Ectodermal cell (in vitro differentiated cells): ENCODE measurements around the gene VWA8.
"Not testable (repeated sequence)": the region's sequence is repeated elsewhere in the genome, so short reads cannot be mapped to it uniquely, and the experiment has no call there.

Experiments used
- H3K27ac ChIP-seq: 2 replicates; pipeline ENCODE4 v1.7.0; 2013; ENCODE audit warnings: mild to moderate bottlenecking, low read depth, low read length; ENCODE audit not compliant: insufficient read depth, poor library complexity, severe bottlenecking
- H3K27me3 ChIP-seq: 2 replicates; pipeline ENCODE4 v1.7.0; 2013; ENCODE audit warnings: mild to moderate bottlenecking, low read length; ENCODE audit not compliant: insufficient read depth, control insufficient read depth, poor library complexity, severe bottlenecking
- H3K36me3 ChIP-seq: one replicate; pipeline ENCODE4 v1.7.0; 2013; ENCODE audit warnings: low read length; ENCODE audit not compliant: control insufficient read depth, insufficient read depth
- H3K4me1 ChIP-seq: one replicate; pipeline ENCODE4 v1.7.0; 2013; ENCODE audit warnings: low read length; ENCODE audit not compliant: control insufficient read depth, insufficient read depth
- H3K4me3 ChIP-seq: 2 replicates; pipeline ENCODE4 v1.7.0; 2013; ENCODE audit warnings: low read depth, low read length, control low read depth; ENCODE audit not compliant: insufficient read depth
- H3K9me3 ChIP-seq: 2 replicates; pipeline ENCODE4 v1.7.0; 2013; ENCODE audit warnings: mild to moderate bottlenecking, low read length, moderate library complexity; ENCODE audit not compliant: control insufficient read depth
- WGBS, 2 experiments: methylation state at CpG; one replicate each; pipeline ENCODE4 v1.1.7; 2013; ENCODE audit warnings: missing lambda C conversion rate in 2 of 2; 5-methylcytosine and 5-hydroxymethylcytosine counted together

The VWA8 gene

DNA sequence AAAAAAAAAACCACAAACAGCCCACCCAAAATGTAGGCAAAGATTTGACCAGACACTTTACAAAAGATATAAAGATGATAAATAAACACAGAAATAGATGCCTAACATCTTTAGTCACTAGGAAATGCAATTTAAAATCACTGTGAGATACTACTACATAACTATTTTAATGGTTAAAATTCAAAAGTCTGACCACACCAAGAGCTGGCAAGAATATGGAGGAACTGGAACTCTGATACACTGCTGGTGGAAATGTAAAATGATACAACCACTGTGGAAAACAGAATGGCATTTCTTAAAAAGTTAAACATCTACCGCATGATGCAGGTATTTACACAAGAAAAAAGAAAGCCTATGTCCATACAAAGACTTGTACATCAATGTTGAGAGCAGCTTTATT lies 26.8 kb downstream of the VWA8 start:
- H3K27me3 ChIP-seq = no peaks in the 10 kb centered on the region
- H3K36me3 ChIP-seq = no peaks in the 10 kb centered on the region
- H3K4me1 ChIP-seq = no peaks in the 10 kb centered on the region
- H3K27ac ChIP-seq = no peak overlapping the region
- H3K4me3 ChIP-seq = no peak overlapping the region
- WGBS, 2 experiments = 96 to 100% methylated on average over 1 of the region's 1 CpG
- H3K9me3 ChIP-seq = no peaks in the 10 kb centered on the region

DNA sequence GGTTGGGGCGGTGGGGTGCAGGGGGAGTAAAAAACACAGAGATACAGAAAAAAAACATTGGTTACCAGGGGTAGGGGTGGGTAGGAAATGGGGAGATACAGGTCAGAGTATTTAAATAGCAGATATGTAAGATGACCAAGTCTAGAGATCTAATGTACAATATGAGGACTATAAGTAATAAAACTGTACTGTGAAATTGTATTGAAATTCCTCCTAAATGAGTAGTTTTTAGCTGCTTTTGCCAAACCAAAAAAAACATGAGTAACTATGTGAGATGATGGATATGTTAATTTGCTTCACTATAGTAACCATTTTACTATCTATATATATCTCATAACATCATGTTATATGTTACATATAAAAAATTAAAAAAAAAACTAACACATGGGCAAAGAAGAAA lies 29.6 kb downstream of the VWA8 start:
- no peak overlapping the region for H3K4me3 ChIP-seq
- H3K9me3 ChIP-seq = no peaks in the 10 kb centered on the region
- no peak overlapping the region for H3K27ac ChIP-seq
- H3K27me3 ChIP-seq = no peaks in the 10 kb centered on the region
- WGBS, 2 experiments = 100% methylated on average over 1 of the region's 1 CpG
- H3K4me1 ChIP-seq = no peaks in the 10 kb centered on the region
- H3K36me3 ChIP-seq = no peaks in the 10 kb centered on the region

DNA sequence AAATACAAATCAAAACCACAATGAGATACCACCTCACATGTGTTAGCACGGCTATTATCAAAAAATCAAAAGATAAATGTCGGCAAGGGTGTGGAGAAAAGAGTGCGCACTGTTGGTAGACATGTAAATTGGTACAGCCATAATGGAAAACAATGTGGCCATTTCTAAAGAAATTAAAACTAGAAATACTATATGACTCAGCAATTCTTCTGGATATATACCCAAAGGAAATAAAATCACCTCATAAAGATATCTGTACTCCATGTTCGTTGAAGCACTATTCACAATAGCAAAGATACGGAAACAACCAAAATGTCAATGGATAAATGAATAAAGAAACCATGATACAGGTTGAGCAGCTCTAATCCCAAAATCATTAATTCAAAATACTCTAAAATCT lies 30.8 kb downstream of the VWA8 start:
- H3K27ac ChIP-seq = no peak overlapping the region
- H3K4me1 ChIP-seq = no peaks in the 10 kb centered on the region
- 94 to 100% methylated on average over 4 to 5 of the region's 5 CpGs for WGBS, 2 experiments
- no peaks in the 10 kb centered on the region for H3K27me3 ChIP-seq
- no peaks in the 10 kb centered on the region for H3K36me3 ChIP-seq
- no peak overlapping the region for H3K4me3 ChIP-seq
- H3K9me3 ChIP-seq = no peaks in the 10 kb centered on the region

DNA sequence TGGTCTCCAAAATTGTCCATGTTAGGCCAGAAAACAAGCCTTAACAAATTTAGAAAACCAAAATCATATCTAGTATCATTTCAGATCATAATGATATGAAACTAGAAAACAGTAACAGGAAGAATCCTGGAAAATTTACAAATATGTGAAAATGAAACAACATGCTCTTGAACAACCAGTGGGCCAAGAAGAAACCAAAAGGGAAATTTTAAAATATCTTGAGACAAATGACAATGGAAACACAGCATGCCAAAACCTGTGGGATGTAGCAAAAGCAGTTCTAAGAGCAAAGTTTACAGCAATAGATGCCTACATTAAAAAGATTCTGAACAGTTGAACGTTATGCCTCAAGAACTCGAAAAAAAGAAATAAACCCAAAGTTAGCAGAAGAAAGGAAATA lies 32.6 kb downstream of the VWA8 start:
- Histone ChIP-seq H3K9me3 (no peaks in the 10 kb centered on the region), H3K27ac (no peak overlapping the region), H3K27me3 (no peaks in the 10 kb centered on the region), H3K36me3 (no peaks in the 10 kb centered on the region), H3K4me1 (no peaks in the 10 kb centered on the region), H3K4me3 (no peak overlapping the region)
- 69 to 100% methylated on average over 2 of the region's 2 CpGs for WGBS, 2 experiments

GRCh38 chr13:41925014-41925413 lies 35.9 kb downstream of the VWA8 start:
- Histone ChIP-seq H3K36me3 (no peaks in the 10 kb centered on the region), H3K27ac (no peak overlapping the region), H3K4me3 (no peak overlapping the region), H3K27me3 (no peaks in the 10 kb centered on the region), H3K4me1 (no peaks in the 10 kb centered on the region), H3K9me3 (no peaks in the 10 kb centered on the region)
- WGBS, 2 experiments = no CpG with 5 or more reads among the region's 2 CpGs

GRCh38 chr13:41922894-41923293 lies 38.0 kb downstream of the VWA8 start:
- H3K9me3 ChIP-seq, H3K27me3 ChIP-seq, H3K27ac ChIP-seq, H3K4me3 ChIP-seq, H3K36me3 ChIP-seq, H3K4me1 ChIP-seq: not testable (repeated sequence)
- 95 to 97% methylated on average over 3 to 4 of the region's 4 CpGs for WGBS, 2 experiments

- Histone ChIP-seq H3K27ac (no peak overlapping the region), H3K36me3 (no peaks in the 10 kb centered on the region), H3K4me1 (no peaks in the 10 kb centered on the region), H3K27me3 (no peaks in the 10 kb centered on the region), H3K4me3 (no peak overlapping the region), H3K9me3 (no peaks in the 10 kb centered on the region)
- WGBS, 2 experiments = 82 to 83% methylated on average over 5 of the region's 5 CpGs
Measured at GRCh38 chr13:41919741-41920487, 41.0 kb downstream of the VWA8 start.

GRCh38 chr13:41919031-41919740 lies 41.7 kb downstream of the VWA8 start:
- WGBS, 2 experiments = 67 to 77% methylated on average over 3 of the region's 3 CpGs
- no peaks in the 10 kb centered on the region for H3K4me1 ChIP-seq
- H3K36me3 ChIP-seq = no peaks in the 10 kb centered on the region

DNA sequence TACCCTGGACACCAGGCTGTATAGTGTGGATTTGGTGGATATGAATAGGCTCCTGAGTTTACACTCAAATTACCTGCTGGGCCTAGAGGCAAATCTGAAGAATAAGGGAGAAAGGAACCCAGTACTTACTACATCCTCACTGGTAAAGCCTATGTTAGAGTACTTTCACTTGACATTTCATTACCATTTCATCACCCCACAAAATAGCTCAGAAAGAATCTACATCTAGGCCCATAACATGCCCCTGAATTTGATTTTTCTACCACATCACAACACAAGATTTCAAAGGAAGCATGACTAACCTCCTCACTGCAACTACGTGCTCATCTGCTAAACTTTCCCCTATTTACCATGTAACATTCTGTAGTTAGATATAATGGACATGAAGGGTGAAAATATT lies 43.3 kb downstream of the VWA8 start:
- no peaks in the 10 kb centered on the region for H3K4me1 ChIP-seq
- WGBS, 2 experiments = 100% methylated on average over 1 of the region's 1 CpG; no CpG with 5 or more reads in 1 of the 2 experiments
- no peak overlapping the region for H3K4me3 ChIP-seq
- H3K36me3 ChIP-seq = no peaks in the 10 kb centered on the region
- H3K27me3 ChIP-seq = no peaks in the 10 kb centered on the region
- no peaks in the 10 kb centered on the region for H3K9me3 ChIP-seq
- no peak overlapping the region for H3K27ac ChIP-seq

More at GRCh38 chr13:41919031-41919740, 41.7 kb downstream of the VWA8 start:
- Histone ChIP-seq H3K27ac (no peak overlapping the region), H3K4me3 (no peak overlapping the region), H3K27me3 (no peaks in the 10 kb centered on the region), H3K9me3 (no peaks in the 10 kb centered on the region)

DNA sequence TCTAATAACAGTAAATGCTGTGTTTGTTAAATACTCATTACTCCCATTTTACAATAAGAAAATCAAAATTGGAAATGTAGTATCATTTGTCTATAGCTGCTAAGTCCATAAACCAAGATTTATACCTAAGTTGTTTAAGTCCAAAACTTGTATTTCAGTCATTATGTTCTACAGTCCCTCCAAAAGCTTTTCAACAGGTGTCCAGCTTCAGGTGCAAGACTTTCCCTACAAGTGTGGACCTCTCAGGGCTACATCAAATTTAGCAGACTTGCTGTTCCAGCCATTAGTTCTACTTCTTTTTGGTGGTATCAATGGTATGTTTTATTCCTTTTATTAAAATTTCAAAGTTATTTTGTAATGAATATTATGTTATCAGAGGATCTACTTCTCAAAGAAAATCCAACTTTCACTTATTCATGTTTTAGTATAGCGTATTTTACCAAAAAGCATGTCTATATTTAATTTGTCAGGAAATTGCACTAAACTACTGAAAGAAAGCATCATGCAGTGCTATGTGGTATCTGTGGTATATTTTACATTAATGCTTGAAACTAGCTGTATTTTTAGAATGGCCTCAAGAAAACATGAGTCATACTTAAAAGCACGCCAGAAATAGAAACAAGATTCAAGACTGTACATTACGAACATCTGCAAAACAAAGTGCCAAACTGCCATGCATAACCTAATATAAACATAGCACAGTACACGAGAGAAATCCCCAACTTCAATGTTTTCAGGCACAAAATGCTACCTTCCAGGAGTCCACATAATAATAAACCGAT lies 44.5 kb downstream of the VWA8 start:
- Histone ChIP-seq H3K27me3 (no peaks in the 10 kb centered on the region), H3K27ac (no peak overlapping the region), H3K4me3 (no peak overlapping the region), H3K9me3 (no peaks in the 10 kb centered on the region), H3K36me3 (no peaks in the 10 kb centered on the region), H3K4me1 (no peaks in the 10 kb centered on the region)
- 93 to 94% methylated on average over 4 of the region's 5 CpGs for WGBS, 2 experiments
